ENCODE results near the gene PKIB.
"Not testable (repeated sequence)": the region's sequence is repeated elsewhere in the genome, so short reads cannot be mapped to it uniquely, and the experiment has no call there.

Gene PKIB

GRCh38 chr6:122620902-122621301 lies 10.7 kb downstream of the PKIB start:
- no peak for DNase-seq (ENCODE audit: low read depth)

DNA sequence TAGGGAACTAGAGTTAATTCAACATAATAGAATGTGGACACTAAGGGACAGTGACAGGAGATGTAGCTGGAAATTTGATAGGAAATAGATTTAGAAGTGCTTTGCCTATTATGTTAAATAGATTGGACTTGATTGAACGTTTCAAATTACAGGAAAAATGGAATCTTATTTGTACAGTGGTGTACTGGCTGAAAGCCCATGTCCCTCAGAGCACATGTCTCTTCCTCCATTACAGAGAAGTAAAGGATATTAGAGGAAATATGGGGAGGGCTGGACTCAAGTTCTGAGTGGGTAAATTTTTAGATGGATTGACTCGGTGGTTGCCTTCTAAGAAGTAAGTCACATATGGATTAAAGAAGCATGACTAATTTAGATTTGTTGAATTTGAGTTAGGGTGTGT lies 11.4 kb downstream of the PKIB start:
- DNase-seq (ENCODE audit: low read depth): no peak

- no peak for DNase-seq (ENCODE audit: low read depth)
Observed at GRCh38 chr6:122622479-122622878, 12.3 kb downstream of the PKIB start.

DNA sequence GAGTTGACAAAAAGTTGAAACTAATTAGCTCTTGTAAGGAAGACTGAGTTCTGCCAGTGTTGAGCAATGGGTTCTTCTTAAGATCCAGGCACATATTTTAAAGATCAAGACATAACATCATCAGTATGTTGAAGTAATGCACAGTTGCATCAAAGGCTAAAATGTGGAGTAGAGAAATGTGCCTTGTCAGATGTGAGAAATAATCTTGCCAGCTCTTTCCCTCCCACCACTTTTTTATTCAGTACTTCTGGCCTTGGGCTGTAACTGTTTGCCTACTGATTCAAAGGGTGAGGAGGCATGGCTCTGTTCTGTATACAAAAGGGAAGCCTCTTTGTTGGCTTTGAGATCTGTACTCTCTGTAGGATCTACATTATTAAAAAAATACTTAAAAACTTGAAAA lies 13.1 kb downstream of the PKIB start:
- no peak for DNase-seq (ENCODE audit: low read depth)

DNA sequence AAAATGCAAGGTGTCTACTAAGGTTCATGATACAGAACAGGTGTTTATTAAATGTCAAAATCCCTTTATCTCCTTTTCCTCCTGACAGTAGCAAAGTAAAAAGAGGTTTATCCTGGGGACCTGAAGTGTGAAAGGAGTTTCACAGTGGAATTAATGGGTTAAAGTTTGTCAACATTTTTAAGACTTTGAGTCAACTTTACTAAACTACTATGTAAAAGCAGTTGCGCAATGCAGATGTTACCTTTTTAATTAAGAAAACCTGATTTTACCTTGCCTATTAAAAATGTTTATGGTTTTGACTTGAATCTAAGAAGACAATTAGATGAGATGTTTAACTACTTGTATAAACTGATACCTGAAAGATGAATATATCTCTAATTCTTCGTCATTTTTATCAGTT lies 14.6 kb downstream of the PKIB start:
- DNase-seq (ENCODE audit: low read depth): no peak

DNA sequence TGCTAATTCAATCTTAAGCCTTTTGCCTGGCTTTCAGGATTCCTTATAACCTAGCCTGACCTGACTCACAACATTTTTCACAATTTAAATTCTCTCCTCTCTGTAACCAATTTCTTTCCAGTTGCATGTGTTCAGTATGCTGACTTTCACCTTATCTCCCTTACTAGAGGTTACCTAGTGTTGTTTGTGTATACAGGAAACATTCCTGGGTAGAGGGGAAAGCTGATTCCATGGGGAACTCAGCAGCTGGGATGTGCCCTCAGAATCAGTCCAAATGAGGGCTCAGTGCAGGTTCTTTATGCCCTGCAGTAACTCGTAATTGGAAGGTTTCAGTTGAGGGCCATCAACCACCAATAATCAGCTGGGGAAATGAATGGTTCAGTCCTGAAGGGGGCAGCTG lies 18.5 kb downstream of the PKIB start:
- DNase-seq (ENCODE audit: low read depth): no peak

DNA sequence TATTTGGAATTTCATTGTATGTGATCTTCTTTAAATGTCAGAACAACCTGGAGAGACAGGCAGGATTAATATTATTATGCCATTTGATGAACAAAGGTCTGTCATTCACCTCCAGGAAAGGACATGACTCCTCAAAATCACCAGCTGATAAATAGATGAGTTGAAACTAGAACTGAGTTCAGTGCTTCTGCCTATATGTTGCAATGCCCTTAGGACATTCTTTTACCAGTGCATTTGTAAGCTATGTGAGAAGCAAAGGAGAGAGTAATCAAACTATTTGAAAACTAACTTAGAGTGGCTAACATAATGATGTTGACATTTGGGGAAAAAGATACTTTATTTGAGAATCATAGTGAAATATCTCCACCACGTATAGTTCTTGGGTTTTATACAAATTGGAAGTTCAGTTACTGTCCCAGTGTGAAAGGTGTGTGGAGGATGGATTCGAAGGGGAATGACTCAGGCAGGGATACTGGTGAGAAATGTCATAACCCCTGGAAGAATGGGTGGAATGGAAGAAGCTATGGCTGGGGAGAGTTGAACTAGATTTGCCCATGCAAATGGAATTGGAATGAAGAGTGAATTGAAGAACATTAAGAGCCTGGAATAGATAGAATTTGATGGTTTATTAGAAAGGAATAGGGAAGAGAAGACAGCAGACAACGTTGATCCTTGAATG lies 21.5 kb downstream of the PKIB start:
- DNase-seq (ENCODE audit: low read depth): no peak

DNA sequence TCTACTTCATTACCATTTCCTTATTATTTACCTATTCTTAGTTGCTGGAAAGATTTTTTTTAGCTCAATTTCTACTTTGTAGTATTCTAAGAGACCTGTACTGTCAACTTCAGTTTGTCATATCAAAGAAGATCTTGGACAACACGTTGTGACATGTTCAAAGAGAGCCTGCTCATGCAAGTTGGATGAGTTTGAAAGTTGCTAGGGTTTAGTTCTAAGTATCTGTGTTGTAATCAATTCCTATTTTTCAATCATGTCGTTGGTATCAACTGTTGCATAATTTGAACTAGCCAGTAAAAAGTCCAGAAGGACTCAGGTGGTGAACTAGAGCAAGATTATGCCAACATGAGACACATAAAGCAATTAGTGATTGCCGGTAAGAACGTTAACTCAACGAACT lies 30.2 kb downstream of the PKIB start:
- no peak for DNase-seq (ENCODE audit: low read depth)

GRCh38 chr6:122641819-122642218 lies 31.6 kb downstream of the PKIB start:
- no peak for DNase-seq (ENCODE audit: low read depth)

DNA sequence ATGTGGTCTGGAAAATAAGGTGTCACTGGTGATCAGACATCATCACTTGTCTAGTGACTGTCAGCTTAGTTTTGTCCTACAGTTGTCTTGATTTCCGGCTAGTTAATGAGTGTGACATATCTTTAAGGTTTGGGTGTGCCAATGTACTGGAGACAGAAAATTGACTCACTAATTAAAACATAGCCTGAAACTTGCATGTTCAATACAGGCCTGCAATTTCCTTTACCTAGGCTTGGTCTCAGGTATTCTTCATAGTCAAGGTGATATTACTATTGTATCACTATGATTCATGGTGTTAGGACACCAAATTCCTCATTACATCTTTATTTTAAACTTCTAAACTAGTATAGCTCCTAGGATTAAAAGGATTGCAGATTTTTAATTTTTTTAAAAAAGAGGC lies 32.4 kb downstream of the PKIB start:
- DNase-seq (ENCODE audit: low read depth): not testable (repeated sequence)

DNA sequence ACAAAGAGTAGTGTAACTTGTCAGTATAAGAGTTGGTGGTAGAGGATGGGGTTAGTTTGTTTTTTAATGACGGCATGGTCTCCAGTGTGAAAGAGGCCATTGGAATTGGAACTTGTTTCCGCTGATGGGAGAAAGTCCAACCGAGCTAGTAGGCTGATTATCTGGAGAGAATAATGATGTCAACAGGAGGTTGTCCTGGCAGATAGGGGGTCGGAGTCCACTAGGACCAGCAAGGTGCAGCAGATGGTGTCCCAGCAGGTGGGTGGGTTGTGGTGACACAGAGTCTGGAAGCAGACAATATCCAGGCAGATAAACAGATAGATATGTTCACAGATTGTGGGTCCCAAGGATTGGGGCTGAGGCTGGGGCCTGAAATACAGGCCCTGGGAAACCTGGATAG lies 35.1 kb downstream of the PKIB start:
- no peak for DNase-seq (ENCODE audit: low read depth)

GRCh38 chr6:122647765-122648164 lies 37.6 kb downstream of the PKIB start:
- no peak for DNase-seq (ENCODE audit: low read depth)

DNA sequence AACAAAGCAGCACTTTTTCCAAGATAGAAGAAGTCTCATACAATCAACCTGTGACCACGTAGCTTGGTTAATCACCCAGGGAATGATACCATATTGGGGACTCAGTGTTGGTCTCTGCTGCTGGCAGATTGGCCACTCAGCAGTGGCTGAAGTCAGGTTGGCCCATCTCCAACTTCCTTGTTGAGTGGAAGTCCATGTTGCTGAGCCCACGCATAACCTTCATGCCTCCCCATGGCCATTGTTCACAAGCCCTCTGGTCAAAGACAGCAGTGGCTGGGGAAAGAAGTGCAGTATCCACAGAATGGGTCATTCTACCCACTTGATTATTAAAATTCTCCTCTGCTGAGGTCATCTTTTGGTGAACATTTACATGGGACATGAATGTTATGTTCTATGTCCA lies 38.5 kb downstream of the PKIB start:
- DNase-seq (ENCODE audit: low read depth): no peak

GRCh38 chr6:122649701-122650100 lies 39.5 kb downstream of the PKIB start:
- DNase-seq (ENCODE audit: low read depth): no peak

DNA sequence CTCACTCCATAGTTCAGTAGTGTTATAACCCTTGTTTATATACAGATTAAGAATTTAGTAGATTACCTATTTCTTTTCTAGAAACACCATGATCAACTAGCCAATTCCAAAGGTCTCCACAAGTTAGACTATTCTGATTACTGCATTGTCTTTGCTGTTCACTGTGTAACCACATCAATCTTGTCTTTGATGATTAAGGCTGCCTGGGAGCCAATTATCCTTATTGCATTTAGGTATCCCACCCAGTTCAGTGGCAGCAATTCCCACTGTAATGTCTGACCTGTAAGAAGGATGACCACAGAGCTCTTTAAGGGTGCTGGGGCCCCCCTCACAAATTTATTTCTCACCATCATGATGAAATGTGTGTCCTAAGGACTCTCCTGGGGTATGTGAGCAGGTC lies 40.2 kb downstream of the PKIB start:
- no peak for DNase-seq (ENCODE audit: low read depth)

GRCh38 chr6:122651031-122651430 lies 40.8 kb downstream of the PKIB start:
- DNase-seq (ENCODE audit: low read depth): no peak

DNA sequence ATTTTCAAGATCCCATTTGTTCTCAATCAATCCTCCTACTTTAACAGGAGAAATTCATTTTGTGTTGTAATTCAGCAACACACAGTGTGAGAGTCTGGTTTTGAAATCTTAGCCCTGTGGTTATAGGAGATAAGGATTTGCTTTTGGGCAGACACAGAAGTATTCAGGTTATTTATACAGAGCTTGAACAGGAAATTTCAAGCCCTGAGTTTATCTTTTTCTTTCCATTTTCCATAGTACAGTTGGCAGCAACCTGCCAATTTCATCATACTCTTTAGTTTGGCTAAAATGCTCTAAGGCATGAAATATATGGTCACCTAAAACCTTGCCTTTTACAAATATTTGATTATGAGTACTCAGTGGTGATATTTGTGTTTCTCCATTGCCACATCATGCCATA lies 41.4 kb downstream of the PKIB start:
- DNase-seq (ENCODE audit: low read depth): no peak

GRCh38 chr6:122652431-122652830 lies 42.2 kb downstream of the PKIB start:
- no peak for DNase-seq (ENCODE audit: low read depth)

DNA sequence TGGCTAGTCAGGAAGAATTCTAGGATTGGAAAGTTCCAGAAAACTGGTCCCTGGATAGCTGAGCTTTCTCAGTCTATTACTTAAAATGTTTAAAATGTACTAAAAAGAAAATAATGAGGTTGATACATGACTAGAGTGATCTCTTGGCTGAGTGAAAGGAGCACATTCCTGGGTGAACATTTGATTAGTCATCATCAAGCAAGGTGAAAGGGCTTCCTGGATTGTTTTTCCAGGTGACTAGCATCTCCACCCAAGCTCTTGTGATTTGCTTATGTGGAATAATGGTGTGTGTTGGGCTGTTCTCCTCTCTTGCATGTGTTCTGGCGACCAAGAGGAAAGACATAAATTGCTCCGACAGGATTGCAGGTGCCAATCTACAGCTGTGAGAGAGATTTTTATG lies 42.9 kb downstream of the PKIB start:
- DNase-seq (ENCODE audit: low read depth): no peak

GRCh38 chr6:122654012-122654411 lies 43.8 kb downstream of the PKIB start:
- DNase-seq (ENCODE audit: low read depth): no peak

DNA sequence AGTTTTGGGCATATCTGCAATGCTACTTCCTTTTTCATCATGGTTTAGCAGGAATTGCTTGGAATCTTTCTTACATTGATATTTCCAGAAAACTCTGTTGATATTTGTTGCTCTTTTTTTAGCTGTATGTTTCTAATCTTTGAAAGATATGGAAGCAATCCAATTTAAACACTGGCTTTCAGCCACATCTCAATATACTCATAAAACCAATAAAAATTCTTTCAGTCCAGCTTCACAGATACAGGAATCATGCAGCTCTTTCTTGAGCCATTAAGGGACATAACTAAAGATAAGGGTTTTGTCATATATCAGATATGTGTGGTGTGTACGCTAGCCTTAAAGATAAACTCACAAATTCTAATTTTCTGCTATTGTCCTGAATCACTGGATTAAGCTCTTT lies 47.4 kb downstream of the PKIB start:
- DNase-seq (ENCODE audit: low read depth): no peak

- no peak for DNase-seq (ENCODE audit: low read depth)
Observed at GRCh38 chr6:122660296-122660695, 50.1 kb downstream of the PKIB start.

DNA sequence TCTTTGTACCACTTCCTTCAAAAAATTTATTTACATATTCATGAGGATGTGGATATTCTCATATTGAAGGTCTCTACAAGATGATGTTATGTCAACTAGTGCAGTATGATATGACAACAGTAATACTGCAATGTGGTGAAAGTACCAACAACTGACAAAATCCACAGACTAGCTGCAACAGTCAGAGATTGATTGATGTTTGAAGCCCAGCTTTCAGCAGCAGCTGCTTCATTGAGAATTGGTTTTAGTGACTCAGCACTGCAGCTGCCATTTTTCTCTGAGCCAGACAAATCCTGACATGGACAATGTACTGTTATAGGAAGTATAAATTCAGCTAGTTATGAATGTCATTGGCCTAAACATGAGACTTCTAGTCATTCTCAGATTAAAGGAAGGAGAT lies 53.8 kb downstream of the PKIB start:
- DNase-seq (ENCODE audit: low read depth): no peak

GRCh38 chr6:122665929-122666328 lies 55.7 kb downstream of the PKIB start:
- DNase-seq (ENCODE audit: low read depth): no peak

GRCh38 chr6:122666418-122666817 lies 56.2 kb downstream of the PKIB start:
- DNase-seq (ENCODE audit: low read depth): no peak

All from stimulated activated CD8-positive, alpha-beta memory T cell treated with anti-CD3 and anti-CD28 coated beads, Interleukin-12 subunit alpha, Interleukin-12 subunit beta, amount 100 ng/mL, for 1 hour (primary cell).